Right lobe of liver (tissue), 6 donors: Measurements from ENCODE around the gene RAB31. TPM values are rescaled to one million over a fixed set of nuclear protein-coding genes. Genes with fewer than 3 reads are reported as not detected.
A peak's percentile ranks its signal among the peaks of the same experiment; 100 is the strongest.

Experiments
- ATAC-seq, 4 donors: fragments of 200-7000 bp; cut with Tn5 transposase; one replicate each; pipeline ENCODE4 v1.9.1; 2020; ENCODE audit warnings: mild to moderate bottlenecking in 4 of 4, moderate library complexity in 4 of 4
- DNase-seq, 3 donors: peaks; one replicate each; pipeline ENCODE4 v3.0.0-alpha.2; 2020
- H3K27ac ChIP-seq, 3 donors: fragments of 200-600 bp; one replicate each; pipeline ENCODE4 v1.8.0; 2022
- H3K27me3 ChIP-seq, 2 donors: fragments of 200-600 bp; one replicate each; pipeline ENCODE4 v1.8.0; 2022
- H3K36me3 ChIP-seq, 4 donors: fragments of 200-600 bp; sonication (generic) in 1 of 4; one replicate each; pipeline versions ENCODE4 v1.5.1 to v1.8.0; 2017 to 2022; ENCODE audit warnings: control low read depth in 1 of 4
- H3K4me1 ChIP-seq, 4 donors: fragments of 200-600 bp; sonication (generic) in 1 of 4; one replicate each; pipeline versions ENCODE4 v1.5.1 to v1.8.0; 2017 to 2022; ENCODE audit warnings: control low read depth in 1 of 4
- H3K4me3 ChIP-seq, 3 donors: fragments of 200-600 bp; one replicate each; pipeline ENCODE4 v1.8.0; 2022
- H3K9me3 ChIP-seq, 4 donors: fragments of 200-600 bp; sonication (generic) in 1 of 4; one replicate each; pipeline versions ENCODE4 v1.5.1 to v1.8.0; 2017 to 2022; ENCODE audit warnings: control low read depth in 1 of 4
- CTCF ChIP-seq, 4 donors: fragments of 200-600 bp in 3 of 4; fragments of 450-650 bp in 1 of 4; IDR thresholded peaks; one replicate each; pipeline versions ENCODE4 v1.5.1 to v1.8.0; 2016 to 2022; ENCODE audit warnings: antibody characterized with exemption in 4 of 4, mild to moderate bottlenecking in 2 of 4
- POLR2A ChIP-seq: fragments of 450-650 bp; IDR thresholded peaks from one replicate; pipeline ENCODE4 v1.6.1; 2017; ENCODE audit warnings: antibody characterized with exemption, mild to moderate bottlenecking
- WGBS: methylation state at CpG from one replicate; pipeline ENCODE4 v1.1.6; 2018; ENCODE audit warnings: low coverage, low lambda C conversion rate; ENCODE audit not compliant: insufficient coverage; ENCODE audit errors: missing lambda C conversion rate; 5-methylcytosine and 5-hydroxymethylcytosine counted together
- intact Hi-C, 2 donors: fragments of 100-400 bp; cut with DNase I; formaldehyde crosslinking; loops; one replicate each; pipeline versions ENCODE4 v1.11.2 to v1.14.1; 2022
- long read RNA-seq: library from polyadenylated mRNA; unstranded; transcript quantifications from one replicate; pipeline ENCODE4 v2.0.0, GENCODE V29; 2019
- total RNA-seq, 6 experiments: library from RNA; depleted of rRNA in 2 of 6; stranded (reverse); fragments of >200 nt in 2 of 6; fragmentation: NEBNext Ultra II Directional in 3 of 6; extraction: Animal tissue kit (Norgen Biotek cat#: 25700) in 3 of 6; gene quantifications; one replicate each; pipeline versions ENCODE4 v1.1.0 to v1.2.4, GENCODE V29; 2016 to 2023
- donor health status: DM: no; HTN: yes; CAD: no.
- donor health status: DM: no; HTN: no; CAD: no.
- donor health status: DM: no; HTN: no; CAD: no.
- donor health status: DM: no; HTN: yes; CAD: no.
- donor health status: DM: no; HTN: yes; CAD: no.

RAB31 gene
- 10 to 100 TPM in 1 of 6 experiments, 1 to 10 TPM in 5; 3.0 to 14.3 (median 5.4) TPM for total RNA-seq
- long read RNA-seq, partial matches to known transcripts: 0 of 1 reads
- long read RNA-seq, other reads (novel, unspliced or antisense): 1 of 1 reads

- peak; percentile 68 to 80 (median 79) for DNase-seq
- Histone ChIP-seq H3K4me3 (peak within 1 kb of the TSS; percentile 46 to 58 (median 46)), H3K9me3 (no peaks in the 10 kb centered on the region), H3K27ac (peak within 1 kb of the TSS; percentile 59 to 85 (median 67)), H3K27me3 (no peaks in the 10 kb centered on the region), H3K4me1 (peaks cover 0 to 6% (median 0%) of the 10 kb centered on the region in 4 donors), H3K36me3 (no peaks in the 10 kb centered on the region)
- no CpG with 5 or more reads among the region's 59 CpGs for WGBS
- intact Hi-C loops: no loop called here
- peak; percentile 79 to 86 (median 82) for ATAC-seq
- TF ChIP-seq CTCF (IDR thresholded peaks at IDR 0.05): peak in 1 of 4 donors; percentile 6
- TF ChIP-seq POLR2A: peak; percentile 77
Observed at GRCh38 chr18:9708057-9708433, at the start of gene RAB31. Gene RAB31, plus strand, starts transcription at chr18:9708301. Its CDS starts 105 bp downstream, at chr18:9708406.

GRCh38 chr18:9659499-9660375 is 48.4 kb upstream of the RAB31 start:
- Histone ChIP-seq H3K9me3 (no peaks in the 10 kb centered on the region), H3K4me3 (no peak overlapping the region), H3K36me3 (no peaks in the 10 kb centered on the region), H3K27ac (no peak overlapping the region), H3K27me3 (no peaks in the 10 kb centered on the region), H3K4me1 (no peaks in the 10 kb centered on the region)
- DNase-seq: no peak
- intact Hi-C loops: no loop called here
- peak in 1 of 4 donors; percentile 25 for ATAC-seq
- 75% methylated on average over 5 of the region's 24 CpGs for WGBS
- TF ChIP-seq POLR2A: no peak
- TF ChIP-seq CTCF (IDR thresholded peaks at IDR 0.05): no peak

GRCh38 chr18:9661564-9661963 is 46.5 kb upstream of the RAB31 start:
- H3K9me3 ChIP-seq: no peaks in the 10 kb centered on the region
- WGBS: no CpG with 5 or more reads among the region's 1 CpG
- DNase-seq (no peak), ATAC-seq (no peak)
- no peaks in the 10 kb centered on the region for H3K36me3 ChIP-seq
- H3K27me3 ChIP-seq: no peaks in the 10 kb centered on the region
- no peaks in the 10 kb centered on the region for H3K4me1 ChIP-seq
- H3K27ac ChIP-seq: no peak overlapping the region
- no peak overlapping the region for H3K4me3 ChIP-seq
- intact Hi-C loops: no loop called here
- no peak for TF ChIP-seq POLR2A
- no peak for TF ChIP-seq CTCF (IDR thresholded peaks at IDR 0.05)

GRCh38 chr18:9663377-9663776 is 44.7 kb upstream of the RAB31 start:
- Histone ChIP-seq H3K4me3 (no peak overlapping the region), H3K36me3 (no peaks in the 10 kb centered on the region), H3K9me3 (no peaks in the 10 kb centered on the region), H3K27me3 (no peaks in the 10 kb centered on the region), H3K4me1 (no peaks in the 10 kb centered on the region), H3K27ac (no peak overlapping the region)
- intact Hi-C loops: no loop called here
- DNase-seq (no peak), ATAC-seq (no peak)
- 90% methylated on average over 5 of the region's 8 CpGs for WGBS
- TF ChIP-seq POLR2A: no peak
- TF ChIP-seq CTCF (IDR thresholded peaks at IDR 0.05): no peak
